ENCODE measurements around the gene AZI2. TPM values are rescaled to one million over a fixed set of nuclear protein-coding genes. Genes with fewer than 3 reads are reported as not detected.

AZI2 gene
- total RNA-seq, 1 donor from 2014 or later, result 54.4 TPM

- Mint-ChIP-seq H3K4me1 (ENCODE audit: low read depth, unreplicated experiment) (peaks cover 2% of the 10 kb centered on the region), H3K27me3 (ENCODE audit: unreplicated experiment) (no peaks in the 10 kb centered on the region), H3K27ac (ENCODE audit: unreplicated experiment) (no peak overlapping the region), H3K36me3 (ENCODE audit: unreplicated experiment) (no peaks in the 10 kb centered on the region), H3K9me3 (ENCODE audit: unreplicated experiment) (peaks cover 2% of the 10 kb centered on the region), H3K4me3 (ENCODE audit: unreplicated experiment) (no peak overlapping the region)
- DNase-seq, result no peak
- TF ChIP-seq CTCF (IDR thresholded peaks at IDR 0.05; ENCODE audit: partially characterized antibody, unreplicated experiment), result no peak
Measured at GRCh38 chr3:28308196-28308595, 40.4 kb downstream of the AZI2 start.

GRCh38 chr3:28301688-28302087 lies 46.9 kb downstream of the AZI2 start:
- H3K27me3 Mint-ChIP-seq (ENCODE audit: unreplicated experiment), result peaks cover 1% of the 10 kb centered on the region

GRCh38 chr3:28300345-28300962 lies 48.2 kb downstream of the AZI2 start:
- H3K4me1 Mint-ChIP-seq (ENCODE audit: low read depth, unreplicated experiment), result no peaks in the 10 kb centered on the region
- no peak for DNase-seq
- peaks cover 1% of the 10 kb centered on the region for H3K27me3 Mint-ChIP-seq (ENCODE audit: unreplicated experiment)
- no peak for TF ChIP-seq CTCF (IDR thresholded peaks at IDR 0.05; ENCODE audit: partially characterized antibody, unreplicated experiment)
- no peaks in the 10 kb centered on the region for H3K9me3 Mint-ChIP-seq (ENCODE audit: unreplicated experiment)
- H3K27ac Mint-ChIP-seq (ENCODE audit: unreplicated experiment), result no peak overlapping the region
- H3K4me3 Mint-ChIP-seq (ENCODE audit: unreplicated experiment), result no peak overlapping the region
- no peaks in the 10 kb centered on the region for H3K36me3 Mint-ChIP-seq (ENCODE audit: unreplicated experiment)

More at GRCh38 chr3:28301688-28302087, 46.9 kb downstream of the AZI2 start:
- no peak for DNase-seq
- no peak overlapping the region for H3K4me3 Mint-ChIP-seq (ENCODE audit: unreplicated experiment)
- H3K4me1 Mint-ChIP-seq (ENCODE audit: low read depth, unreplicated experiment), result no peaks in the 10 kb centered on the region
- H3K27ac Mint-ChIP-seq (ENCODE audit: unreplicated experiment), result no peak overlapping the region
- no peaks in the 10 kb centered on the region for H3K36me3 Mint-ChIP-seq (ENCODE audit: unreplicated experiment)
- no peak for TF ChIP-seq CTCF (IDR thresholded peaks at IDR 0.05; ENCODE audit: partially characterized antibody, unreplicated experiment)
- H3K9me3 Mint-ChIP-seq (ENCODE audit: unreplicated experiment), result no peaks in the 10 kb centered on the region

GRCh38 chr3:28299705-28300104 lies 48.9 kb downstream of the AZI2 start:
- Mint-ChIP-seq H3K9me3 (ENCODE audit: unreplicated experiment) (no peaks in the 10 kb centered on the region), H3K27me3 (ENCODE audit: unreplicated experiment) (peaks cover 1% of the 10 kb centered on the region), H3K4me1 (ENCODE audit: low read depth, unreplicated experiment) (no peaks in the 10 kb centered on the region), H3K4me3 (ENCODE audit: unreplicated experiment) (no peak overlapping the region), H3K27ac (ENCODE audit: unreplicated experiment) (no peak overlapping the region), H3K36me3 (ENCODE audit: unreplicated experiment) (no peaks in the 10 kb centered on the region)
- DNase-seq, result no peak
- no peak for TF ChIP-seq CTCF (IDR thresholded peaks at IDR 0.05; ENCODE audit: partially characterized antibody, unreplicated experiment)

- no peaks in the 10 kb centered on the region for H3K4me1 Mint-ChIP-seq (ENCODE audit: low read depth, unreplicated experiment)
- no peak for DNase-seq
- H3K9me3 Mint-ChIP-seq (ENCODE audit: unreplicated experiment), result no peaks in the 10 kb centered on the region
Measured at GRCh38 chr3:28295898-28296490, 52.6 kb downstream of the AZI2 start.

More at GRCh38 chr3:28295898-28296490, 52.6 kb downstream of the AZI2 start:
- no peak overlapping the region for H3K4me3 Mint-ChIP-seq (ENCODE audit: unreplicated experiment)
- no peaks in the 10 kb centered on the region for H3K36me3 Mint-ChIP-seq (ENCODE audit: unreplicated experiment)
- peaks cover 2% of the 10 kb centered on the region for H3K27me3 Mint-ChIP-seq (ENCODE audit: unreplicated experiment)
- TF ChIP-seq CTCF (IDR thresholded peaks at IDR 0.05; ENCODE audit: partially characterized antibody, unreplicated experiment), result no peak
- no peak overlapping the region for H3K27ac Mint-ChIP-seq (ENCODE audit: unreplicated experiment)
